LNCaP clone FGC (cell line): ENCODE results near the gene ADH7.

Experiments
- DNase-seq: peaks from one replicate; pipeline ENCODE4 v3.0.0-alpha.2; 2011; ENCODE audit warnings: low read depth
- H3K4me3 ChIP-seq: 2 replicates; pipeline ENCODE4 v1.5.1; 2011; ENCODE audit warnings: mild to moderate bottlenecking, low read depth, low read length, control low read depth
- CTCF ChIP-seq: IDR thresholded peaks from 2 replicates; pipeline ENCODE4 v1.5.1; 2012; ENCODE audit warnings: mild to moderate bottlenecking; ENCODE audit not compliant: control insufficient read depth, insufficient read depth; ENCODE audit errors: extremely low read depth

The ADH7 gene

DNA sequence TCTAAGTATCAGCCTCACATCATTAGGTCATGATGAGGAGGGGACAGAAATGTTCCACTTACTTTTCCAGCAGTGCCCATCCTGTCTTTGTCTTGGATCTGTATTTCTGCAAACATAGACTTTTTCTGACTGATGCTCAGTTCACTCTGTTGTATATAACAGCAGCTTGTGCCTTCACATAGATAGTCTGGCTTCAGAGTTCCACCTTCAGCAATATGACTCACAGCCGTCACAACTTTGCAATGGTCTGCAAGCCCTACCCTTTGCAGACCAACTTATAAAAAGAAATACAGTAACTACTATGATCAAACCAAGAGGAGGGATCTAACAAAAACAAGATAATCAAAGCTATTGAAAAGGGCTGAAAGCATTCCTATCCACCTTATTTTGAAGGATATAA lies at the start of gene ADH7:
ADH7 (minus strand) TSS at position 189 of the 400 bp plus-strand sequence; CDS start at position 80, 109 bp downstream.
- DNase-seq = no peak
- TF ChIP-seq CTCF = no peak; the same call in 1 of the 2 replicates
- no peak within 1 kb of the TSS for H3K4me3 ChIP-seq

GRCh38 chr4:99483636-99484035 lies 48.5 kb upstream of the ADH7 start:
- TF ChIP-seq CTCF = no peak
- no peak for DNase-seq
- H3K4me3 ChIP-seq = no peak overlapping the region

DNA sequence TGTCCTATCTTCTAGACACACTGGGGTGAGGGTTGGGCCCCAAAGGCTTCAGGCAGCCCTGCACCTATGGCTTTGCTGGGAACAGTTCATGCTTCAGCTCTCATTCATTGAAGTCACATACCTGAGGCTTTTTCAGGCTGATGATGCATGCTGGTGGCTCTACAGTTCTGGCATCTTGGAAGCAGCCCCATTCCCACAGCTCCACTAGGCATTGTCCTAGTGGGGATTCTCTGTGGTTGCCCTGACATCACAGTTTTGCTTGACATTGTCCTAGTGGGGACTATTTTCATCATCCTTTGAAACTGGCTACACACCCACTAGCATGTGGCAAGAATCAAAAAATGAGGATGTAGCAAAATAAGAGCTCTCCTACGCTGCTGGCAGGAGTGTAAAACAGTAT lies 38.0 kb upstream of the ADH7 start:
- no peak for TF ChIP-seq CTCF
- no peak overlapping the region for H3K4me3 ChIP-seq
- DNase-seq = no peak

- no peak for TF ChIP-seq CTCF
- H3K4me3 ChIP-seq = no peak overlapping the region
- no peak for DNase-seq
Observed at GRCh38 chr4:99471896-99472295, 36.8 kb upstream of the ADH7 start.

DNA sequence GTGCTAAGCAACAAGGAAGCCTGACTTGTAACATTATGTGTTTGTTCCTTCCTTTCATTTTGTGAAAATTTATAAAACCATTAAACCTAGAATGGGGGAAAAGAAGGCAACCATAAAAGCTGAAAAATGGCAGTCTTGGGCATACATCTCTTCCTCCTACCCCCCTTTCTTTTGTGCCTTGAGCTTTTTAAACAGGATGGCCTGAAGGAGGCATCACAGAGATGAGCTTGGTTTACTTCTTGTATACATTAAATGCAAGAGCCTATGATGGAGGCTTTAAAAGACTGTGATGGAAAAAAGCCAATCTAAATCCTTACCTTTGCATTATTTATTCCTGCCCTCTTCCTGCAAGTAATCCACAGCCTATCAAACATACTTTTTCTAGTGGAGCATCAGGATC lies 36.2 kb upstream of the ADH7 start:
- no peak for TF ChIP-seq CTCF
- DNase-seq = no peak

DNA sequence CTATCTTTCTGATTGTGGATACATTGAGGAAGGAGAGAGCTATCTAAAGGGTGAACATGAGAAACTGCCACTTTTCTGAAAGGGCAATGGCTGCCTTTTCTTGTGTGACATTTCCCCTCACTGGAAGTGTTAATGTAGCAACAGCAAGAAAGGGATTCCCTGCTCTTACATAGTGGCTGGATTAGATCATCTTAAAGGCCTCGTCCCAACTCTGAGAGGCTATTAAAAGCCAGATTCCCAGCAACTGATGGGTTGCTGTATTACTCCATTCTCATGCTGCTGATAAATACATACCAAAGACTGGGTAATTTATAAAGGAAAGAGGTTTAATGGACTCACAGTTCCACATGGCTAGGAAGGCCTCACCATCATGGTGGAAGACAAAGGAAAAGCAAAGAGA lies 33.7 kb upstream of the ADH7 start:
- DNase-seq = no peak
- TF ChIP-seq CTCF = no peak
- H3K4me3 ChIP-seq = no peak overlapping the region

More for the DNA sequence above, 36.2 kb upstream of the ADH7 start:
- no peak overlapping the region for H3K4me3 ChIP-seq

DNA sequence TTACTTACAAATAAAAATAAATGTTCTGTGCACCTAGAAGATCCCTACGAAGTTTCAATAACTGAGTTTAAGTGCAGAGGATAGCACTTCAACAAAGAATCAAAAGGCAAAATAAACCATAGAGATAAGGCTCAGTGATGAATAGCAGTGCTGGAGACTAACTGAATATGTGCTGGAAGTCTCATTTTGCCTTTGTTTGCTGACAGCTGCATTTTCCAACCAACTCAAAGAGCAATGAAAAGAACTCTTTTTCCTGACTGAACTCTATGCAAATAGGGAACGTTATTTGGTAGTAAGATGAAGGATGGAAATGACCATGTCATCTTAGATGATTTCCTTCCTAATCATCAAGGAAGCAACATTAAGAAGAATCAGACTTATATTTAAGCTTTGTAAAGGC lies 32.7 kb upstream of the ADH7 start:
- DNase-seq = no peak
- H3K4me3 ChIP-seq = no peak overlapping the region
- TF ChIP-seq CTCF = no peak
